Suppressor macrophage treated with lipopolysaccharide for 4 hours (primary cell): ENCODE results near the gene CDC45.
"Not testable (repeated sequence)": the region's sequence is repeated elsewhere in the genome, so short reads cannot be mapped to it uniquely, and the experiment has no call there.

Source experiments
- DNase-seq: peaks from one replicate; pipeline ENCODE4 v3.0.0-alpha.2; 2020

The CDC45 gene, protein sequence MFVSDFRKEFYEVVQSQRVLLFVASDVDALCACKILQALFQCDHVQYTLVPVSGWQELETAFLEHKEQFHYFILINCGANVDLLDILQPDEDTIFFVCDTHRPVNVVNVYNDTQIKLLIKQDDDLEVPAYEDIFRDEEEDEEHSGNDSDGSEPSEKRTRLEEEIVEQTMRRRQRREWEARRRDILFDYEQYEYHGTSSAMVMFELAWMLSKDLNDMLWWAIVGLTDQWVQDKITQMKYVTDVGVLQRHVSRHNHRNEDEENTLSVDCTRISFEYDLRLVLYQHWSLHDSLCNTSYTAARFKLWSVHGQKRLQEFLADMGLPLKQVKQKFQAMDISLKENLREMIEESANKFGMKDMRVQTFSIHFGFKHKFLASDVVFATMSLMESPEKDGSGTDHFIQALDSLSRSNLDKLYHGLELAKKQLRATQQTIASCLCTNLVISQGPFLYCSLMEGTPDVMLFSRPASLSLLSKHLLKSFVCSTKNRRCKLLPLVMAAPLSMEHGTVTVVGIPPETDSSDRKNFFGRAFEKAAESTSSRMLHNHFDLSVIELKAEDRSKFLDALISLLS

GRCh38 chr22:19479355-19480172 is at the start of gene CDC45:
TSS of gene CDC45 (plus strand) at chr22:19479920. CDS start at chr22:19479969, 49 bp downstream.
- peak; percentile 98 for DNase-seq

GRCh38 chr22:19429950-19430889 is 49.5 kb upstream of the CDC45 start:
- DNase-seq: peak; percentile 71

DNA sequence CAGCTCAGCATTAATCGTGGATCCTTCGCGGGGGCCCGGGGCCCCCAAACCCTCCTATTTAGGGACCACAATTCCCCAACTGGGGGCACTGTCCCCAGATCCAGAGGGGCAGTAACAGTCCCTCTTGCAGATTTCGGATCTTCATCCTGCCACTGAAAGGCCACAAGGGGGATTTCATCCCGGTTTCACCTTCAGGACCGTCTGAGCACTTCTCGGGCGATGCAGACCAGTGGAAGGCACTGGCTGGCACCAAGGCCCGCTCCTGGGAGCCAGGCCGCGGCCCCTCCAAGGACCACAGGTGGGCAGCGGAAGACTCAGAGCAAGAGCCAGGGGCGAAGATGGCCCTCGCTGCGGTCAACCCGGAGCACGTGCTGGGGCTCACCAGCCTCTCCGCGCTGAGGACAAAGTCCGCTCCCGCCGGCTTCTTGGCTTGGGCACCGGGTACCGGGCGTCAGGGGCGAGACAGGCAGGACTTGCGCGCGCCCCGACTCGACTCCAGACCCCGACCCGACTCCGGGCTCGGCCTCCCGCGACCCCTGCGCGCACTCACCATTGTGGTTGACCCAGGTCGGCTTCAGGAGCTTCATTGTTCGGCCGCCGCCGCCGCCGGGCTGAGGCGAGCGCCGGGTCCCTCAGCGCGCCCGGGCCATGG is 48.7 kb upstream of the CDC45 start:
- DNase-seq: peak; percentile 18

DNA sequence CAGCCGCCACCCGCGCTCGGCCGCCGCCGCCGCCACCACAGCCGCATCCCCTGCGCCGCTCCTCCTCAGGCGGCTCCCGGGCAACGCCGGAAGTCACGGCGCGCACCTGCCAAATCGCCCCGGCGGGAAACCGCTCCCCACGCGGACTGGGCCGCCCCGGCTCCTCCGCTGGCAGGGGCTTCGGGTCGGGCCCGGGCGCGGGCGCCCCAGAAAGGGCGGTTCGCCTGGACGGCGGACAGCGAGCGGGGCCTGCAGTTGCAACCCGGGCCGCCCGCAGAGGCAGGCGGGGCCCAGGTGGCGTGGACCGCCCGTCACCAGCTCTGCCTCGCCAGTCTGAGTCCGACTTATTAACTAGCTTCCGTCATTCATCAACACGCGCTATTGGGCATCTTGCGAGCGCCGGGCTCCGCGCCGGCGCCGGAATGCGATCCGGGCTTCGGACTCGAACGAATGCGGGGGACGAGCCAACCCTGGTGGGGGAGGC is 48.0 kb upstream of the CDC45 start, which contains the start of gene HIRA:
TSS of gene HIRA (minus strand) at position 85 of the 484 bp plus-strand sequence. CDS start 257 bp downstream, outside the sequence.
- peak; percentile 78 for DNase-seq

DNA sequence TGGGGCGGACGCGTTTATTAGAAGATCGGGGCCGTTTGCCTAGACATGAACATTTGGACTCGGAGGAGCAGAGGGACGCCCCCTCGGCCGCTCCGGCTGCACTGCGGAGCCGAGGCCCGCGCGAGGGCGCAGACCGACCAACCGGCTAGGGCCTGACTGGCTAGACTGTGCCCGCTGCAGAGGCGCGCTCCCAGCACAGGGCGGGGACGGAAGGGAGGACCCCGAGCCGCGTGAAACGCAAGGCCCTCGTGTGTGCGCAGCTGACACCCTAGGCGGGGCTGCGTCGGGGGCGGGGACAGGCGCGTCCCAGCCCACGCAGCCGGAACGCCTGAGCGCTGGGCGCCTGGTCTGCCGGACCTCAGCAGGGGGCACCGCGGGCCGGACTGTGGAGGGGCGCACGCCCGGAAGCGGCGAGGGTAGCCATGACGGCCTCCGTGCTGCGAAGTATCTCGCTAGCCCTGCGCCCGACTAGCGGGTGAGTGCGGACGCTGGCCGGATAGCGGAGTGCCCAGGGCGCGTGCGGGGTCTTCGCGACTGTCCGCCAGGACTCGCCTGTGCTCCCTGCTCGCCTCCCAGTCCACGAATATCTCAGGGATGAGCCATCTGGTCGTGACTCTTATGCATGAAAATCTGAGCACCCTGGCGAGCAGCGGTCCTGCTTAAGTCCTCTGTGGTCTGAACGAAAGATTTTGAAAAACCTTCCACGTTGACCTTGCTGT is 47.4 kb upstream of the CDC45 start, which contains the start of gene MRPL40:
TSS of gene MRPL40 (plus strand) at position 413 of the 719 bp plus-strand sequence. CDS start at position 423, 10 bp downstream.
- peak; percentile 99 for DNase-seq

DNA sequence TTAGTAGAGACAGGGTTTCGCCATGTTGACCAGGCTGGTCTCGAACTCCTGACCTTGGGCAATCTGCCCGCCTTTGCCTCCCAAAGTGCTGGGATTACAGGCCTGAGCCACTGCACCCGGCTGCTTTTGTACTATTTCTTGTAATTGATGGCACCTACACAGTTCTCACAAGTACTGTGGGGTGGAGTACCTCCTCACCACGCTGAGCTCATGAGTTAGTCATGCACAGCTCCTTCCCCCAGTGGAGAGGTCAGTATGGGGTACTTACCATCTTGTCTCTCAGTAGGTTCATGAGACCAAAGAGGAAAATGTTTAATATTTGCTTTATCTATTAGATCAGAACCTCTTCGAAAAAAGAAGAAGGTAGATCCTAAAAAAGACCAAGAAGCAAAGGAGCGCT is 45.3 kb upstream of the CDC45 start:
- DNase-seq: no peak

- no peak for DNase-seq
Observed at GRCh38 chr22:19434829-19435580, 44.7 kb upstream of the CDC45 start.

DNA sequence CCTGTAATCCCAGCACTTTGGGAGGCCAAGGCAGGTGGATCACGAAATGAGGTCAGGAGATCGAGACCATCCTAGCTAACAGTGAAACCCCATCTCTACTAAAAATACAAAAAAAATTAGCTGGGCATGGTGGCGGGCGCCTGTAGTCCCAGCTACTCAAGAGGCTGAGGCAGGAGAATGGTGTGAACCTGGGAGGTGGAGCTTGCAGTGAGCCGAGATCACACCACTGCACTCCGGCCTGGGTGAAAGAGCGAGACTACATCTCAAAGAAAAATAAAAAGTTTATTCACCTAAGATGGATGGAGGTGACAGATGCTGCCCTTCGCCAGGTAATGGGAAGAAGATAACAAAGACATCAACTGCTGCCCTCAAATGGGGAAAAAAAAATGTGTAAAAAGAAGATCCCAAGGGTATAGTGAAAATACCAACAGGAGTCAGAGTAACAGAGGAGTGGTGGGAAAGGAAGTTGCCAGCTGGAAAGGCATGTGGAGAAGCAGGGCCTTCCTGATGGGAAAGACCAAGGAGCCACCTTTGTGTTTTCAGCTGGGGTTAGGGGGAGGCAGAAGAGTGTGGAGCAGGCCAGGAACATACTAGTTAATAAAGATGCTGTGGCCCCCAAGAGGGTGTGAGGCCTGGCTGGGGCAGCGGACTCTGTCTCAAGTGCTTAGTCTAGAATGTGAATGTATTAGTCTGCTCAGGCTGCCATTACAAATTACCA is 43.1 kb upstream of the CDC45 start:
- not testable (repeated sequence) for DNase-seq

GRCh38 chr22:19438298-19438697 is 41.4 kb upstream of the CDC45 start:
- DNase-seq: peak; percentile 17

- no peak for DNase-seq
Observed at GRCh38 chr22:19440411-19441195, 39.1 kb upstream of the CDC45 start.

- no peak for DNase-seq
Observed at GRCh38 chr22:19442166-19442565, 37.6 kb upstream of the CDC45 start.

DNA sequence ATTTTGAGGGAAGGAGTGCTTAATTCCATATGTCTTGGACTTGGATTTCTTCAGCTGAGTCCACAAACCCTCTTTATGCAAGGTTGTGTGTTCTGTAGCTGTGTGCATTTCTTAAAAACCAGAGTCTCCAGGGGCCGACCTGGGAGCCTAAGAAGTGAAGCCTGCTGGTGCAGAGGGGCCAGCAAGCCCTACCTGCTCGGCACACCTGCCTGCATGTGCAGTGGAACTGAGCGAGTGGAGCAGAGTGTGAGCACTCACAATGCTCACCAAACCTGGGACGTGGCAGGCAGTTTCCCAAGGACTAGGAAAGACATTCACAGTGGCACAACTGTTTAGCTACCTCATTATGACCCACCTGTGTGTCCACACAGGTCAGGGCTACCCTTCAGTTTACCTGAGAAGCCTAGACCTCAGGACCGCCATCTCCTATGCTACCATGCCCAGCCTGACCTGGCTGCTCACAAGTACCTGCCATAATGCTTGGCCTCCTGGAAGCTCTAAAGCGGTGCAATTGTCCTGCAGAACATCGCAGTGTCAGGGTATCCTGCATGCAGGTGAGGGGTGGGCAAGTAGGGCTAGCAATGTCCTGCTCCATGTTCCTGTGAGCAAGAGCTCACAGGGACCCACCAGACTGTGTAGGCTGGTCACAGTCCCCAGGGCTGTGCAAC is 36.0 kb upstream of the CDC45 start:
- DNase-seq: no peak

DNA sequence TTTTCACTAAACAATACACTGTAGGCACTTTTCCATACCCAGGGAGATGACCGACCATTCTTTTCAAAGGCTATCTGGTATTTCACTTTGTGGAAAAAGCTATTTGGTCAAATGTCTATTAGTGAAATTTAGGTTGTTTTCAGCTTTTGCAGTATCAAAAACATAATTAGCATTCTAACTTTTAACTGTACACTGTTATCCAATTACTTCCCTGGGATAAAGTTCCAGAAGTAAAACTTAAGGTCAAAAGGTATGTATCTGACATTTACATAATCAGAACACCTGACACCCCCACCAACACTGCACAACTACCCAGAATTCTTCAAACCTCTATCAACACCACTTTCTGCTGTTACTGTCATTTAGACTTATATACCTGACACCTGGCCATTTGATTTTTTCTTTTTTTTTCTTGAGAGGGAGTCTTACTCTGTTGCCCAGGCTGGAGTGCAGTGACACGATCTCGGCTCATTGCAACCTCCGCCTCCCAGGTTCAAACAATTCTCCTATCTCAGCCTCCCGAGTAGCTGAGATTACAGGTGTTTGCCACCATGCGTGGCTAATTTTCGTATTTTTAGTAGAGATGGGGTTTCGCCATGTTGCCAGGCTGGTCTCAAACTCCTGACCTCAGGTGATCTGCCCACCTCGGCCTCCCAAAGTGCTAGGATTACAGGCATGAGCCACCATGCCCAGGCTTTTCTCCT is 34.3 kb upstream of the CDC45 start:
- not testable (repeated sequence) for DNase-seq

- no peak for DNase-seq
Observed at GRCh38 chr22:19446603-19447329, 33.0 kb upstream of the CDC45 start.

GRCh38 chr22:19447330-19448075 is 32.2 kb upstream of the CDC45 start, which contains the start of gene C22orf39:
TSS of gene C22orf39 (minus strand) at chr22:19447711. CDS start at chr22:19447688, 23 bp downstream.
- peak; percentile 92 for DNase-seq
